Kidney epithelial cell (primary cell): ENCODE results near the gene RBM19. TPM values are rescaled to one million over a fixed set of nuclear protein-coding genes. Genes with fewer than 3 reads are reported as not detected.

Experiments
- DNase-seq: peaks from one replicate; pipeline ENCODE4 v3.0.0-alpha.2; 2010; ENCODE audit warnings: low read depth
- H3K27me3 ChIP-seq: 2 replicates; pipeline ENCODE4 v1.6.0; 2011; ENCODE audit warnings: low read length; ENCODE audit not compliant: control insufficient read depth, insufficient read depth
- H3K36me3 ChIP-seq: 2 replicates; pipeline ENCODE4 v1.5.1; 2011; ENCODE audit warnings: low read length; ENCODE audit not compliant: control insufficient read depth, insufficient read depth
- H3K4me3 ChIP-seq: 2 replicates; pipeline ENCODE4 v1.5.1; 2011; ENCODE audit warnings: low read depth, mild to moderate bottlenecking, control low read depth, low read length
- CTCF ChIP-seq: IDR thresholded peaks from 2 replicates; pipeline ENCODE4 v1.5.1; 2011; ENCODE audit warnings: mild to moderate bottlenecking, moderate library complexity, low read length, control low read depth, inconsistent platforms; ENCODE audit not compliant: insufficient read depth, poor library complexity, severe bottlenecking
- total RNA-seq: library from RNA; depleted of rRNA; stranded (reverse); fragments of >200 nt; gene quantifications from 2 replicates; pipeline ENCODE4 v1.2.3, GENCODE V29; 2015

RBM19 gene
- total RNA-seq, 1 donor from 2014 or later, result 30.9 TPM

DNA sequence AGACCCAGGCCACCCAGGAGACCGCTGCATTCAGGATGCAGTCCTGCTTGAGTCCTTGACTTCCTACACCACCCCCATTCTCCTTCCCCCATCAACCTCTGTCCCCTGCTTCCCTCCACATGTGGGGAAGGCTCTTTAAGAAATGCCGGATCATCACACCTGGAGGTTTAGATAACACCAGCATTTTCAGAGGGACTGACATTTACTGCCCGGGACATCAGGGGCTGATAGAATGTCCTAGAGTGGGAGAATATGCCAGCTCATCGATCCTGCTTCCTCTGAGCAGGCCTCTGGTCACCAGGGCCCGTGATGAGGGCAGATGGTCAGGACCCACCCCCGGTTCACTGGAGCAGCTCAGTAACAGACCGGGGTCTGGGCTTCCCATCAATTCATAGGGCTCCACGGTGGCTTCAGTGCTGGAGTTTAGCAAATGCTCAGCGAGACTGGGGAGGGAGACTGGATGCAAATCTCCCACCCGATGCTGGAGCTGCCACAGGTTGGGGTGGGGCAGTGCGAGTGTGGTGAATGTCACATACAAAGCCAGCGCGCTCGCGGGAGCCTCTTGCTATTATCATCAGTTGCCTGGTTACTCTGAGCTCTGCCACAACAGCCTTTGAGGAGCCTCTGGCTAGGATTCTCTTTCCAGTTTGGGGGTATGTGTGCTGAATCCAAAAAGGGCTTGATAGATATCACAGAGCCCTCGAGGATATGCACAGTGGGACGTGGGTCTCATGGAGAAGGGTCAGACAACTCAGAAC is 111.6 kb downstream of the RBM19 start:
- DNase-seq, result no peak
- no peak overlapping the region for H3K4me3 ChIP-seq
- H3K36me3 ChIP-seq, result no peaks in the 10 kb centered on the region
- no peak for TF ChIP-seq CTCF
- no peaks in the 10 kb centered on the region for H3K27me3 ChIP-seq

- no peak for DNase-seq
- no peak for TF ChIP-seq CTCF
- H3K36me3 ChIP-seq, result no peaks in the 10 kb centered on the region
- H3K27me3 ChIP-seq, result no peaks in the 10 kb centered on the region
- H3K4me3 ChIP-seq, result no peak overlapping the region
These were observed 112.6 kb downstream of the RBM19 start for GRCh38 chr12:113853491-113853890.

DNA sequence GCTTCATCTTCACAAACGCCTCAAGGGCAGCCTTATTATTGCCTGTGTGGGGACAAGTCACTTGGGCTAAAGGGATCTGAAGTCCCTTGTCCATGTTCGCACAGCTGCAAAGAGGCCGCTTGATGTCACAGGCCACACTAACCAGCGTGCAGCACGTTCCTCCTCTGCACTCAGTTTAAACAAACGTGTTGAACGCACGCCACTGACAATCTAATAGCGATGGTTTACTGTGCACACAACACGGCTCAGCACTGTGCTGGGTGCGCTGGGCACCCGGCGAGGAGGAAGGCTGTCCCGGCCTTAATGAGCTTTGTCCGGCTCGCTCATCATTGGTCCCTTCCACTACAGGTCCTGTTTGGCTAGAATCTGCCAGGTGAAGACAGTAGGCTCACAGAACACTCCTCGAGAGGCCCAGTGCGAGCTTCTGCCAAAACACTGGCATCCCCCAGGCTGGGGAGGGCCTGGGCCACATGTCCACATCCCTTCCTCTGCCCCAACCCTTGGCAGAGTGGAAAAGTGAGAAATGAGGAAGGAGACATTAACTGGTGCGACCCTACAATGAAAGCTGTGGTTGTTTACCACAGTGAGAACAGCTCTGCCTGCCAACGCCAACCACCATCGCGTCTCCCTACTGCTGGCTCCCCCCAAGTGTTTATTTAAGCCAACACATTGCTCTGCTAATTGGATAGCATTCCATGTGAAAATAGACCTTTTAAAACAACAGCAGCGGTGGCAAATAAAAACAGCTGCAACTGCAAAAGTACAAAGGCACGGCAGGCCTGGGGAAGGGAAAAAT is 113.2 kb downstream of the RBM19 start:
- no peaks in the 10 kb centered on the region for H3K36me3 ChIP-seq
- DNase-seq, result no peak
- H3K4me3 ChIP-seq, result no peak overlapping the region
- no peak for TF ChIP-seq CTCF
- H3K27me3 ChIP-seq, result no peaks in the 10 kb centered on the region

DNA sequence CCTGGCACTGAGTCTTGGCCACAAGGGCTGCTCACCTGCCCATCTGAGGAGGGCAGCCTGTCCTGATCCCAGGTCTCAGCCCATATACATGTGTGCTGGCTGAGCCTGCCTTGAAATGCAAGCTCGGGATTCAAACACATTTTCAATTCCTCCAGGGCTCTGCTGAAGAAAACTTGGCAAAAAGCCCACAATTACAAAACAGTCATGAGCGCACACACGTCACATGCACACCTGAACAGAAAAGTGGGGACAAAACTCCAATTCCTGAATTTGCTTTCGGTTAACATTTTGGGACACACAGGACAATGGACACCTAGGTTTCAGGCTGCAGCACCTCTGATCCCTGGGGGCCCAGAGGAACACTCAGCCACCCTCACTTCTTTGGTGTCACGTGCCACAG is 113.9 kb downstream of the RBM19 start:
- no peak for DNase-seq
- Histone ChIP-seq H3K27me3 (no peaks in the 10 kb centered on the region), H3K4me3 (no peak overlapping the region), H3K36me3 (no peaks in the 10 kb centered on the region)
- TF ChIP-seq CTCF, result no peak

- Histone ChIP-seq H3K36me3 (no peaks in the 10 kb centered on the region), H3K27me3 (no peaks in the 10 kb centered on the region), H3K4me3 (no peak overlapping the region)
- DNase-seq, result no peak
- no peak for TF ChIP-seq CTCF
These were observed 115.6 kb downstream of the RBM19 start for GRCh38 chr12:113850309-113851056.
